GM12892 (cell line): Measurements from ENCODE around the gene STARD4.

Experiments
- POLR2A ChIP-seq: IDR thresholded peaks from 2 replicates; pipeline ENCODE4 v1.6.1; 2011; ENCODE audit warnings: low read depth, low read length, control low read depth
- POLR2AphosphoS5 ChIP-seq: IDR thresholded peaks from 2 replicates; pipeline ENCODE4 v1.6.1; 2011; ENCODE audit warnings: low read depth, low read length, control low read depth

DNA sequence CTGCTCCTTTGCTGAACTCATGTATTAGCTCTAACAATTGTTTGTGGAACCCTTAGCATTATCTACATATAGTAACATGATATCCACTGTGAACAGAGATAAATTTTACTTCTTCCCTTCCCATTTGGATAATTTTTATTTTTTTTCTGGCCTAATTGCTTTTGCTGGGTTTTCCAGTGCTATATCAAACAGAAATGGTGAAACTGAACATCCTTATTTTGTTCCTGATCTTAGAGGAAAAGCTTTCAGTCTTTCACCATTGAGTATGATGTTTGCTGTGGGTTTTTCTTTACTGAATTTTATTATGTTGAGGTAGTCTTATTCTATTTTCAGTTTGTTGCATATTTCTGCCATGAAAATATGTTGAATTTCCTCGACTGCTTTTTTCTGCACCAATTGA, 44.8 kb upstream of the STARD4 start:
- TF ChIP-seq POLR2AphosphoS5 (no peak), POLR2A (no peak)
